ENCODE measurements around the gene TWIST2. TPM values are rescaled to one million over a fixed set of nuclear protein-coding genes. Genes with fewer than 3 reads are reported as not detected.

The TWIST2 gene
- total and polyA plus RNA-seq, 10 of the 15 experiments (the other 5 are each of a cell fraction or from before 2014, with no cell fraction given), result not detected

DNA sequence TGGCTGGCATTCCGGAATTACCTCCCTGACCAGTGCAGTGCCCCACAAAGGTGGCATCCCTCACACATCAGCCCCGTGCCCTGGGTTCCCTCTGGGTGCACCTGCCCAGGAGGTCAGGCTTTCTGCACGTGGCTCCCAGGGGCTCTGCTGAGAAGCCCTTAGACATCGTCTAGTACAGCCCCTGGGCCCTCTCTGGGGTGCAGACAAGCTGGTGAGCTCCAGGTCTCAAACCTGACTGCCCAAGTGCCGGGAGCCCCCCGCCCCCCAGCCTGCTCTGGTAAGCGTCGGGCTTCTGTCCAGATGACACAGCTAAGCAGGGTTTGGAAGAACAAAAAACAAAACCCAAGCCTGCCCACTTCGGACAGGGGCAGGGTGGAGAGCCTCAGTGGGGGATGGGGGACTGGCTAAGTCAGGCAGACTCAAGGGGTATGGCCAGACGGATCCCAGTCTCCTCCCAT lies 20.2 kb downstream of the TWIST2 start:
- no peak for TF ChIP-seq WRNIP1 (IDR thresholded peaks at IDR 0.05; ENCODE audit: borderline replicate concordance, low read depth, low read length)
- TF ChIP-seq PAX8 (IDR thresholded peaks at IDR 0.05), result no peak
- no peak for TF ChIP-seq HDAC6 (IDR thresholded peaks at IDR 0.05; ENCODE audit: unreplicated experiment)
- TF ChIP-seq RBBP5 (conservative IDR thresholded peaks at IDR 0.05), result no peak
- H3K4me2 ChIP-seq (ENCODE audit: control insufficient read depth, insufficient read depth), result no peak overlapping the region
- H3K27me3 ChIP-seq (replicated peaks in 1 of 2; ENCODE audit: control insufficient read depth in 2 of 2, insufficient read depth in 2 of 2, low read length in 1 of 2), result no peaks in the 10 kb centered on the region
- intact Hi-C loops (cut with micrococcal nuclease; ENCODE audit: unreplicated experiment) (no loop called here), in situ Hi-C loops (cut with MboI) (no loop called here)
- H3K36me3 ChIP-seq (ENCODE audit: control insufficient read depth in 2 of 2, insufficient read depth in 2 of 2, low read length in 1 of 2), result no peaks in the 10 kb centered on the region
- POLR2A ChIA-PET, result no interaction called here
- no peaks in the 10 kb centered on the region for H3K9me3 ChIP-seq (replicated peaks; ENCODE audit: control insufficient read depth, insufficient read depth, low read length)
- BruUV-seq (replicated peaks), result no TSS peak
- H2AFZ ChIP-seq (ENCODE audit: control insufficient read depth, low read depth, low read length), result no peak overlapping the region
- 35% methylated on average over 8 of the region's 10 CpGs for WGBS (ENCODE audit: insufficient coverage, insufficient replicate concordance, low lambda C conversion rate, missing lambda C conversion rate)
- H3K9ac ChIP-seq (ENCODE audit: control insufficient read depth, insufficient read depth, low read length), result no peak overlapping the region
- no peaks in the 10 kb centered on the region for H3K79me2 ChIP-seq (ENCODE audit: control insufficient read depth, insufficient read depth, low read length)
- SMC1A ChIA-PET (ENCODE audit: uncharacterized antibody, unreplicated experiment), result no interaction called here
- FAIRE-seq (no peak), ATAC-seq (no peak), DNase-seq (ENCODE audit: low read depth, low spot score) (no peak)
- no peak overlapping the region for H3K27ac ChIP-seq (ENCODE audit: control insufficient read depth, insufficient read depth)
- no peaks in the 10 kb centered on the region for H3K4me1 ChIP-seq (ENCODE audit: control insufficient read depth, insufficient read depth, low read length)
- H3K4me3 ChIP-seq, result no peak overlapping the region
- H4K20me1 ChIP-seq (ENCODE audit: control insufficient read depth, insufficient read depth), result no peaks in the 10 kb centered on the region
- RAD21 ChIA-PET (ENCODE audit: unreplicated experiment), result no interaction called here
- CTCF ChIA-PET, result no interaction called here

GRCh38 chr2:238868616-238869292 lies 20.9 kb downstream of the TWIST2 start:
- ATAC-seq (no peak), DNase-seq (ENCODE audit: low read depth, low spot score) (no peak), FAIRE-seq (no peak)
- Histone ChIP-seq H4K20me1 (ENCODE audit: control insufficient read depth, insufficient read depth) (no peaks in the 10 kb centered on the region), H3K79me2 (ENCODE audit: control insufficient read depth, insufficient read depth, low read length) (no peaks in the 10 kb centered on the region), H3K4me1 (ENCODE audit: control insufficient read depth, insufficient read depth, low read length) (no peaks in the 10 kb centered on the region), H3K27ac (ENCODE audit: control insufficient read depth, insufficient read depth) (no peak overlapping the region), H3K4me3 (no peak overlapping the region), H2AFZ (ENCODE audit: control insufficient read depth, low read depth, low read length) (no peak overlapping the region), H3K9ac (ENCODE audit: control insufficient read depth, insufficient read depth, low read length) (no peak overlapping the region), H3K27me3 (replicated peaks in 1 of 2; ENCODE audit: control insufficient read depth in 2 of 2, insufficient read depth in 2 of 2, low read length in 1 of 2) (no peaks in the 10 kb centered on the region), H3K4me2 (ENCODE audit: control insufficient read depth, insufficient read depth) (no peak overlapping the region), H3K9me3 (replicated peaks; ENCODE audit: control insufficient read depth, insufficient read depth, low read length) (no peaks in the 10 kb centered on the region; the same call in 2 of the 3 replicates), H3K36me3 (ENCODE audit: control insufficient read depth in 2 of 2, insufficient read depth in 2 of 2, low read length in 1 of 2) (no peaks in the 10 kb centered on the region)
- BruUV-seq (replicated peaks), result no TSS peak
- ChIA-PET RAD21 (ENCODE audit: unreplicated experiment) (no interaction called here), SMC1A (ENCODE audit: uncharacterized antibody, unreplicated experiment) (no interaction called here), CTCF (no interaction called here), POLR2A (no interaction called here)
- intact Hi-C loops (cut with micrococcal nuclease; ENCODE audit: unreplicated experiment) (no loop called here), in situ Hi-C loops (cut with MboI) (no loop called here)
- no peak for TF ChIP-seq ZSCAN29 (IDR thresholded peaks at IDR 0.05)
- TF ChIP-seq, protein P1, sequence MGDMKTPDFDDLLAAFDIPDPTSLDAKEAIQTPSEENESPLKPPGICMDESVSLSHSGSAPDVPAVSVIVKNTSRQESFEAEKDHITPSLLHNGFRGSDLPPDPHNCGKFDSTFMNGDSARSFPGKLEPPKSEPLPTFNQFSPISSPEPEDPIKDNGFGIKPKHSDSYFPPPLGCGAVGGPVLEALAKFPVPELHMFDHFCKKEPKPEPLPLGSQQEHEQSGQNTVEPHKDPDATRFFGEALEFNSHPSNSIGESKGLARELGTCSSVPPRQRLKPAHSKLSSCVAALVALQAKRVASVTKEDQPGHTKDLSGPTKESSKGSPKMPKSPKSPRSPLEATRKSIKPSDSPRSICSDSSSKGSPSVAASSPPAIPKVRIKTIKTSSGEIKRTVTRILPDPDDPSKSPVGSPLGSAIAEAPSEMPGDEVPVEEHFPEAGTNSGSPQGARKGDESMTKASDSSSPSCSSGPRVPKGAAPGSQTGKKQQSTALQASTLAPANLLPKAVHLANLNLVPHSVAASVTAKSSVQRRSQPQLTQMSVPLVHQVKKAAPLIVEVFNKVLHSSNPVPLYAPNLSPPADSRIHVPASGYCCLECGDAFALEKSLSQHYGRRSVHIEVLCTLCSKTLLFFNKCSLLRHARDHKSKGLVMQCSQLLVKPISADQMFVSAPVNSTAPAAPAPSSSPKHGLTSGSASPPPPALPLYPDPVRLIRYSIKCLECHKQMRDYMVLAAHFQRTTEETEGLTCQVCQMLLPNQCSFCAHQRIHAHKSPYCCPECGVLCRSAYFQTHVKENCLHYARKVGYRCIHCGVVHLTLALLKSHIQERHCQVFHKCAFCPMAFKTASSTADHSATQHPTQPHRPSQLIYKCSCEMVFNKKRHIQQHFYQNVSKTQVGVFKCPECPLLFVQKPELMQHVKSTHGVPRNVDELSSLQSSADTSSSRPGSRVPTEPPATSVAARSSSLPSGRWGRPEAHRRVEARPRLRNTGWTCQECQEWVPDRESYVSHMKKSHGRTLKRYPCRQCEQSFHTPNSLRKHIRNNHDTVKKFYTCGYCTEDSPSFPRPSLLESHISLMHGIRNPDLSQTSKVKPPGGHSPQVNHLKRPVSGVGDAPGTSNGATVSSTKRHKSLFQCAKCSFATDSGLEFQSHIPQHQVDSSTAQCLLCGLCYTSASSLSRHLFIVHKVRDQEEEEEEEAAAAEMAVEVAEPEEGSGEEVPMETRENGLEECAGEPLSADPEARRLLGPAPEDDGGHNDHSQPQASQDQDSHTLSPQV (IDR thresholded peaks at IDR 0.05), result no peak
- no peak for TF ChIP-seq MYC (IDR thresholded peaks at IDR 0.05; ENCODE audit: insufficient read depth, insufficient read length, insufficient replicate concordance, low read length, severe bottlenecking)
- no peak for TF ChIP-seq SMAD5 (IDR thresholded peaks at IDR 0.05; ENCODE audit: low read depth)
- no peak for TF ChIP-seq PBX3 (IDR thresholded peaks at IDR 0.05; ENCODE audit: insufficient replicate concordance, low read depth, low read length)
- no peak for TF ChIP-seq BMI1 (IDR thresholded peaks at IDR 0.05; ENCODE audit: borderline replicate concordance)
- TF ChIP-seq SMARCA5 (IDR thresholded peaks at IDR 0.05), result no peak
- no peak for TF ChIP-seq IKZF2 (IDR thresholded peaks at IDR 0.05)
- TF ChIP-seq SMC3 (IDR thresholded peaks at IDR 0.05; ENCODE audit: borderline replicate concordance, low read length), result no peak
- TF ChIP-seq MEF2A (IDR thresholded peaks at IDR 0.05; ENCODE audit: insufficient read depth, low read depth, low read length), result no peak
- 69% methylated on average over 25 of the region's 25 CpGs for WGBS (ENCODE audit: insufficient coverage, insufficient replicate concordance, low lambda C conversion rate, missing lambda C conversion rate)
